GM10248 (cell line): ENCODE data around the gene VIM.

Source experiments
- CTCF ChIA-PET: fragments of 300-600 bp; sonication (Branson Sonifier 250); formaldehyde crosslinking; extraction: SDS; loops from one replicate; lab custom pipeline; 2021; ENCODE audit warnings: antibody characterized with exemption; lab: Yijun Ruan, JAX
- POLR2A ChIA-PET: fragments of 350-650 bp; sonication (Branson Sonifier 250); formaldehyde crosslinking; extraction: SDS; loops from one replicate; lab custom pipeline; 2020; ENCODE audit warnings: antibody characterized with exemption; lab: Yijun Ruan, JAX
- DNase-seq: peaks from one replicate; pipeline ENCODE4 v3.0.0; 2012; ENCODE audit errors: extremely low spot score
- CTCF ChIP-seq: IDR thresholded peaks from 2 replicates; pipeline ENCODE4 v1.5.1; 2012; ENCODE audit warnings: mild to moderate bottlenecking, low read depth; ENCODE audit errors: extremely low read depth, missing control alignments, control extremely low read depth

The VIM gene

GRCh38 chr10:17213646-17214349, 14.2 kb upstream of the VIM start:
- ChIA-PET CTCF (interaction anchor here (0.8 to 1.3 kb wide), 3 partner anchors 10 to 18 kb away, joined by 3 to 4 read pairs (median 3); no protein-coding TSS in a partner anchor), POLR2A (no interaction called here)
- no peak for TF ChIP-seq CTCF
- no peak for DNase-seq

GRCh38 chr10:17214526-17214925, 13.5 kb upstream of the VIM start:
- no peak for DNase-seq
- CTCF ChIA-PET, result interaction anchor here (1.0 to 1.3 kb wide), 2 partner anchors 9 to 16 kb away, joined by 3 to 4 read pairs; no protein-coding TSS in a partner anchor
- no peak for TF ChIP-seq CTCF
- POLR2A ChIA-PET, result no interaction called here

- no peak for DNase-seq
- ChIA-PET CTCF (interaction anchor here (0.9 kb wide), 1 partner anchor 12 kb away, joined by 3 read pairs; no protein-coding TSS in a partner anchor), POLR2A (no interaction called here)
- TF ChIP-seq CTCF, result no peak
Observed at GRCh38 chr10:17214971-17215781, 12.9 kb upstream of the VIM start.

- ChIA-PET POLR2A (no interaction called here), CTCF (interaction anchor here (0.9 kb wide), 1 partner anchor 11 kb away, joined by 3 read pairs; no protein-coding TSS in a partner anchor)
- DNase-seq, result no peak
- no peak for TF ChIP-seq CTCF
Observed at GRCh38 chr10:17215782-17216122, 12.3 kb upstream of the VIM start.

GRCh38 chr10:17216217-17216900, 11.7 kb upstream of the VIM start:
- DNase-seq, result peak; percentile 65
- CTCF ChIA-PET, result no interaction called here
- POLR2A ChIA-PET, result no interaction called here
- no peak for TF ChIP-seq CTCF

- ChIA-PET CTCF (no interaction called here), POLR2A (no interaction called here)
- DNase-seq, result no peak
- TF ChIP-seq CTCF, result no peak
Observed at GRCh38 chr10:17216901-17217395, 11.1 kb upstream of the VIM start.
